Right cardiac atrium (tissue), 5 donors: ENCODE data around the gene PPIL4. TPM values are rescaled to one million over a fixed set of nuclear protein-coding genes. Genes with fewer than 3 reads are reported as not detected.

Source experiments
- ATAC-seq, 2 donors: fragments of 200-7000 bp; cut with Tn5 transposase; one replicate each; pipeline versions ENCODE4 v1.8.0 to v1.9.1; 2020; ENCODE audit warnings: moderate library complexity in 2 of 2, mild to moderate bottlenecking in 1 of 2
- DNase-seq, 3 donors: peaks; one replicate each; pipeline ENCODE4 v3.0.0-alpha.2; 2020
- H3K27ac ChIP-seq: one replicate; pipeline ENCODE4 v1.5.1; 2013; ENCODE audit warnings: mild to moderate bottlenecking, low read length, control low read depth, moderate library complexity
- H3K27me3 ChIP-seq: one replicate; pipeline ENCODE4 v1.6.1; 2013; ENCODE audit not compliant: control insufficient read depth, insufficient read depth
- H3K4me1 ChIP-seq: one replicate; pipeline ENCODE4 v1.6.1; 2013; ENCODE audit warnings: low read length; ENCODE audit not compliant: control insufficient read depth, insufficient read depth
- H3K4me3 ChIP-seq: one replicate; pipeline ENCODE4 v1.5.1; 2013; ENCODE audit warnings: low read length, control low read depth
- H3K9me3 ChIP-seq: one replicate; pipeline ENCODE4 v1.6.1; 2013; ENCODE audit warnings: low read length; ENCODE audit not compliant: control insufficient read depth
- WGBS: extraction: QIAGEN DNeasy Blood & Tissue Kit; methylation state at CpG from one replicate; pipeline ENCODE4 v1.1.7; 2013; 5-methylcytosine and 5-hydroxymethylcytosine counted together
- intact Hi-C, 4 donors: fragments of 100-400 bp; cut with DNase I; formaldehyde crosslinking; loops; one replicate each; pipeline versions ENCODE4 v1.11.0 to v1.14.0; 2022 to 2023
- polyA plus RNA-seq: library from polyadenylated mRNA; stranded (reverse); fragments of 200-250 nt; gene quantifications from one replicate; pipeline ENCODE4 v1.2.3, GENCODE V29; 2013
- total RNA-seq, 4 donors: library from RNA; stranded (reverse); fragmentation: NEBNext Ultra II Directional; extraction: Animal tissue kit (Norgen Biotek cat#: 25700); gene quantifications; one replicate each; pipeline ENCODE4 v1.2.1, GENCODE V29; 2021
- donor health status: healthy with polysubstance abuse.
- donor health status: DM: no; HTN: yes; CAD: no.
- donor health status: DM: no; HTN: no; CAD: no.
- donor health status: DM: no; HTN: yes; CAD: no; lungs with severe emphysema.
- donor health status: DM: yes; HTN: yes; CAD: no.

The PPIL4 gene
- total and polyA plus RNA-seq, 5 donors = 19.8 to 23.6 (median 20.6) TPM

DNA sequence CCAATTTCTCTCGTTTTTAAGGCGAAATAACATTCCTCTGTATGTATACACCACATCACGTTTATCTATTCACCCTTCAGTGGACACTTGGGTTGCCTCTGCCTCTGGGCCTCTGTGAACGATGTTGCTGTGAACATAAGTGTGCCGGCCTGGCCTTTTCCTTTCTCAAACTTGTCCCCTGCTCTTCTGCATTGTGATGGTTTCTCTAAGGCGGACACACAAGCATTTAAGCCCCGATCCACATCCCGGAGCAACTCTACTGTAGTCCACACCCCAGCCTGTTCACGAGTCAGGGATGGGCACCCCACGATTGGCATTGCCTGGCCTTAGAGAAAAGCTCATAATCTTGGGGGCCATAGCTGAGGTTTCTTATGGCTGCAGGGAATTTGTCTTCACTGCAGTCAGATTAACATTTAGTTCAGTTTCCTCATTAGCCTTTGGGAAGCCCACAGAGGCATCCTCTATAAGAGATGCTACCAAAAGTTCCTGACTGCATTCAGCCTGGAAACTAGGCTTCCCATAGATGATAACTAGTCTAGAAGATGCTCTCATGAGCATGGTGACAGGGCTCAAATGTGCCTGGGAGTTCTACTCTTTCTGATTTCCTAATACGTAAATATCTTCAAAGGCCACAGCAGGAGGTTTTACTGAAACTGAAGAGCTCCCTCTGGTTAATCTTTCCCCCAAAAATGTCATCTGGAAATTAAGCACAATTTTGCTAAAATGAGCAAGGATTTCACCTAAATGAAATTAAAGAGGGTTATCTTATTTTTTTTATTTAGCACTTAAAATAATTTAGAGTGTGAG lies 61.8 kb downstream of the PPIL4 start:
- peak overlapping the region; percentile 47 for H3K27ac ChIP-seq
- peaks cover 5% of the 10 kb centered on the region for H3K4me1 ChIP-seq
- H3K4me3 ChIP-seq = no peak overlapping the region
- no peak for DNase-seq
- no peaks in the 10 kb centered on the region for H3K27me3 ChIP-seq
- 87% methylated on average over 11 of the region's 11 CpGs for WGBS
- no peak for ATAC-seq
- intact Hi-C loops = no loop called here
- H3K9me3 ChIP-seq = no peaks in the 10 kb centered on the region

DNA sequence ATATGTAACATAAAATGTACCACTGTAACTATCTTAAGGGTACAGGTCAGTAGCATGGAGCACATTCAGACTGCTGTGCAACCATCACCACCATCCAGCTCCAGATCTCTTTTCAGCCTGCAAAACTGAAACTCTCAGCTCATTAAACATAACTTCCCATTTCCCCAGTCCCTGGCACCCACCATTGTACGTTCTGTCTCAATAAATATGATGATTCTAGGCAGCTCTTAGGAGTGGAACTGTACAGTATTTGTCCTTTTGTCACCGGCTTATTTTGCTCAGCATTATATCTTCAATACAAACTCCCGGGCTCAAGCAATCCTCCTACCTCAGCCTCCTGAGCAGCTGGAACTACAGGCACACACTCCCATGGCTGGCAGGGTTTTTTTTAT lies 62.5 kb downstream of the PPIL4 start:
- WGBS = 76% methylated on average over 3 of the region's 3 CpGs
- ATAC-seq (peak in 1 of 2 donors; percentile 5), DNase-seq (no peak)
- Histone ChIP-seq H3K27ac (no peak overlapping the region), H3K9me3 (no peaks in the 10 kb centered on the region), H3K4me1 (peaks cover 5% of the 10 kb centered on the region), H3K27me3 (no peaks in the 10 kb centered on the region), H3K4me3 (no peak overlapping the region)
- intact Hi-C loops = no loop called here

DNA sequence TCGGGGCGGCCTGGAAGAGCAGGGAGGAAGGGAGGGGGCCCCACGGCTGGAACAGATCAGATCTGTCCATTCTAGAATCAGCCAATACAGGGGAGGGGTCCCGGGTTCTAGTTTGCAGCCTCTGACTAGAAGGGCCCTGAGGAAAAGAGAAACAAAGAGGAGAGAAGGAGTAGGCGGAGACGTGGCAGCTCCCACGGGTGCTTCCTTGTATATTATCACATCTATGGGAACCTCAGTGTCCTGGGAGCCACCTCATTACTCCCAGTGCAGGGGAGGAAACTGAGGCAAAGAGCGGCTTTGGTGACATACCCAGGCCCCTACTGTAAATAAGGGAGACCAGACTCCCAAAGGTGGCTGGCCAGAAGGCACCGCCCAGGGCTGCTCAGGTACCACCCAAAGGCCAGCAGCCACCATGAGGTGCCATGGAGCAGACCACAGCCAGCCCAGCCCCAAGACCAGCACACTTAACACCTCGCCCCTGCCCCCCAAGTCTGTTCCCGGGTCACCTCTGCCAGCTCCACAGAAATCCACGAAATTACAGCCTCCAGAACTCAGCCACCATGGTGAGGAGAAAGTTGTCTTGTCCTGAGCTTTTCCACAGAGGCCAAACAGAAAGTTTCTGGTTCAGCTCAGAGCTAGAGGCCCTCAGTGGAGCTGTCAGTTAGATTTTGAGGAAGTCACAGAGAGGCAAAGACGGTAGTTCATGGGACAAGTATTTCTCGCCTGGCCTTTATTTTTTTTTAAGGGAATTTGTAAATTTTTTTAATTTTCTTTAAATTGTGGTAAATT lies 63.1 kb downstream of the PPIL4 start:
- Histone ChIP-seq H3K9me3 (no peaks in the 10 kb centered on the region), H3K27ac (peak overlapping the region; percentile 89), H3K4me1 (peaks cover 5% of the 10 kb centered on the region), H3K4me3 (peak overlapping the region; percentile 55), H3K27me3 (no peaks in the 10 kb centered on the region)
- no peak for DNase-seq
- intact Hi-C loops = no loop called here
- ATAC-seq = peak; percentile 3 to 9
- WGBS = 59% methylated on average over 14 of the region's 14 CpGs

DNA sequence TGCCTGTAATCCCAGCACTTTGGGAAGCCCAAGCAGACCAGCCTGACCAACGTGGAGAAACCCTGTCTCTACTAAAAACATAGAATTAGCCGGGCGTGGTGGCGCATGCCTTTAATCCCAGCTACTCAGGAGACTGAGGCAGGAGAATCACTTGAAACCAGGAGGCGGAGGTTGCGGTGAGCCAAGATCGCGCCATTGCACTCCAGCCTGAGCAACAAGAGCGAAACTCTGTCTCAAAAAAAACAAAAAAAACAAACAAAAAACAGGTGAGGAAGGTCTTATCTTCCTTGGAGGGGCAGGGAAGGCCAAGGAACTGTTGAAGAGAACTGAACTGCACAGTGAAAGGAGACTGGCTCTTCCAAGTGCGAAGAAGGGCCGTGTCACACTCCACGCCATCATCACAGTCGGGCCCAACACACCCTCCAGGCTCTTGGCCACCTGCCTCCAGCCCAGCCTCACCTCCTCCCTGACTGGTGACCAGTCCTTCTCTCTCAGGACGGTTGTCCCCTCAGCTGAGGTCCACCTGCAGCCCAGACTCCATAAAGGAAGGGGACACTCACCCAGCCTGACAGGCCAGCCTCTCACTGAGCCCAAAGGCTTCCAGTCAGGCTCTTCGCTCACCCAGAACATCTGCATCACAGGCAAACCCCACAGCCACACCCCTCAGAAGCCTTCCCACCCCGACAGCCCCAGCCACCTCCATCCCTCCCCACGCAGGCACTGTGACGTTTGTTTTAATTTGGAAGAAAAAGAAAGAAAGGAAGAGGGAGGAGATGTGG lies 65.2 kb downstream of the PPIL4 start:
- intact Hi-C loops = no loop called here
- 90% methylated on average over 18 of the region's 18 CpGs for WGBS
- H3K4me3 ChIP-seq = no peak overlapping the region
- H3K4me1 ChIP-seq = peaks cover 5% of the 10 kb centered on the region
- H3K27ac ChIP-seq = no peak overlapping the region
- no peak for ATAC-seq
- DNase-seq = no peak
- no peaks in the 10 kb centered on the region for H3K27me3 ChIP-seq
- no peaks in the 10 kb centered on the region for H3K9me3 ChIP-seq

DNA sequence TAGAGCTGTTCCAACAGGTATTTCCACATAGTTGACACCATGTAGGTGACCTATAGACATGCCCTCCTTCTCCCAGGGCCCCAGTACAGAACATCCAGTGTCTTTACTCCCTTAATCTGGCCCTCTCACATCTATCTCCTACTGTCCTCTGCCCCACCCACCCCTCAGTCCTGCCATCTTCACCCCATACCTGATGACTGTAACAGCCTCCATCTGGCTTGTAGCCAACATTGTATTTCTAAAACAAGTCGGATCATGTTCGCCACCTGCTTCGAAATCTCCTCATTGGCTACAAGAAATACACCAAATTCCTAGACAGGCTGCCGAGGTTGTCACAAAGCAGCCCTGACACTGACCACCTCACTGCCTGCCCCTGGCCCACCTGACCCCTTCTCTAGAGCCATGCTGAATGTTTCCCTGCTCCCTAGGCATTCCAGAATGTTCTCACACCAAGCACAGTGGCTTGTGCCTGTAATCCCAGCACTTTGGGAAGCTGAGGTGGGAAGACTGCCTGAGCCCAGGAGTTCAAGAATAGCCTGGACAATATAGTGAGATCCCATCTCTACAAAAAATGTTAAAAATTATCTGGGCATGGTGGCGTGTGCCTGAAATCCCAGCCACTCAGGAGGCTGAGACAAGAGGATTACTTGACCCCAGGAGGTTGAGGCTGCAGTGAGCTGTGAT lies 67.1 kb downstream of the PPIL4 start:
- Histone ChIP-seq H3K27ac (no peak overlapping the region), H3K27me3 (no peaks in the 10 kb centered on the region), H3K4me1 (peaks cover 2% of the 10 kb centered on the region), H3K9me3 (no peaks in the 10 kb centered on the region), H3K4me3 (no peak overlapping the region)
- DNase-seq = no peak
- intact Hi-C loops = no loop called here
- ATAC-seq = no peak
- WGBS = 93% methylated on average over 5 of the region's 5 CpGs

DNA sequence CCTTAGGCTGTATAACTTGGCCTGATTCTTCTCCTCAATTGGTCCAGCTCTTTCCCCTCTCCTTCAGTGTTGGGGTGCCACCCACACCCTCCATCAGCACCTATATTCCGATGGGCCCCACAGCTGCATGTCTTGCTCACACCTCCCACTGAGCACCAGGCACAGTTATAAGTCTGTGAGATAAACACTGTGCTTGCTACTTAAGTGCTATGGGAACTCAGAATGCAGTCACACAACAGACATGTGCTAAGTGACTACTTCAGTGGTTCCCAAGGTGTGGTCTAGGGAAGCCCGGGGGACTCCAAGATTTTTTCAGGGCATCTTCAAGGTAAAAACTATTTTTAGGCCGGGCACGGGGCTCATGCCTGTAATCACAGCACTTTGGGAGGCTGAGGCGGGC lies 68.3 kb downstream of the PPIL4 start:
- peak in 1 of 2 donors; percentile 4 for ATAC-seq

DNA sequence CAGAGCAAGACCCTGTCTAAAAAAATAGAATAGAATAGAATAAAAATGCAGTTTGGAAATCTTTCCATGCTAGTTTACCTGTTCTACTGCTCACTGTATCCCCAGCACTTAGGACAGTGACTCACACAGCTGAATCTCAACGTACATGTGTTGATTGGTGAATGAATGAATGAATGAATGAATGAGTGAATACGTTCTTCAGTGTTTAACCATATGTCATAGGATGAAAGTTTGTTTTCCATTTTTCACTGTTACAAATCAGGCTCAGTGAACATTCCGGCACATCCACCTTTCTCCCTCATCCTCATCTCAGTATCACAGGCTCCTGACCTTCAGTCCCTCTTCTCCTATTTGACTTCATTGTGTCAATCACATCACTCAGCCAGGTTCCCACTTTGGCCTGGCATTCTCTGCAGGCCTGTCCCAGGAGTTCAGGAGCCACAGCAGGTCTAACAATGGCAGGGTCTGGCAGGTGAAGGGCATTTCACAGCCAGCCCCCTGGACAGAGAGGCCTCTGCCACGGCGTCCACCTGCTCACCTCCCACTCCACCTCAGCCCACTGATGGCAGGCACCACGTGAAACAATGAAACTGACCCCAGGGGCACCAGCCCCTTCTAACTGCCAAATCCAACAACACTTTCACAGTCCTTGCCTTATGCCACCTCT lies 68.9 kb downstream of the PPIL4 start:
- no peaks in the 10 kb centered on the region for H3K9me3 ChIP-seq
- ATAC-seq (no peak), DNase-seq (no peak)
- H3K27me3 ChIP-seq = no peaks in the 10 kb centered on the region
- H3K4me1 ChIP-seq = no peaks in the 10 kb centered on the region
- H3K4me3 ChIP-seq = no peak overlapping the region
- no peak overlapping the region for H3K27ac ChIP-seq
- intact Hi-C loops = no loop called here
- 67% methylated on average over 6 of the region's 6 CpGs for WGBS

More for the DNA sequence above, 68.3 kb downstream of the PPIL4 start:
- no peak overlapping the region for H3K4me3 ChIP-seq
- intact Hi-C loops = no loop called here
- no peak overlapping the region for H3K27ac ChIP-seq
- H3K27me3 ChIP-seq = no peaks in the 10 kb centered on the region
- no peaks in the 10 kb centered on the region for H3K9me3 ChIP-seq
- no peaks in the 10 kb centered on the region for H3K4me1 ChIP-seq
- WGBS = 82% methylated on average over 5 of the region's 5 CpGs
- DNase-seq = no peak

DNA sequence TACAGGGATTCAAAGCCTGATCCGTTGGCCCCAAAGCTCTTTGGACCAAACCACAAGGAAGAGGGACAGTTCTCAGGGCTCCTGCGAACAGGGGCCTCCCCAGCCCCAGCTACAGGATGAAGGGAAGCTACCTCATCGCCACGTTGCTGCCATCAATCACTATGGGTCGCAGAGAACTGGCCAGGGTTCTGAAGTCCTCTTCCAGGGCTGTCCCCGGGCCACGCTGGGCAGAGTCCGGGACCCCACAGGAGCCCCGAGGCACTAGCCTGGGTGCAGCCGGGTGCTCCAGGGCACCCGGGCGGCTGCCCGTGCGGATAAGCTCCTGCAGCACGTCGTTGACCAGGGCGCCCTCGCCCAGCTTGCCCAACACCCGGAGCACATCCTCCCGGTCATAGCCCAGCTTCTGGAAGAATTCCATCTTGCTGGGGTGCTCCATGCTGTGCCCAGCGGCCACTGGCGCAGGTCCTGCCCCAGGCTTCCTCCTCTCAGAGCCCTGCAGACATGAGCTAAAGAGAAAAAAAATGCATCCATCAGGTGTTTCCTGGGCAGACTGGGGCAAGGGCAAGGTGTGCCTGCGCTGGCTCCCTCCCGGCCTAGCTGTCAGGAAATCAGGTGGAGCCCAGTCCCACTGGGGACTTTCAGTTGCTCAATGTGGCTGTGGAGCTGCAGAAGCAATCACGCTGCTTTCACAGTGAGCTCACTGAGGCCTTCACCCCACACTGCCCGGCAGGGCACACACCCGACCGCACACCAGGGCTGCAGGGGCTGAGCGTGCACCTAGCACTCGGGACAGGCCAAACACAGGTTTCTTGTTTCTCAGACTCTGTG lies 71.5 kb downstream of the PPIL4 start:
- ATAC-seq = peak in 1 of 2 donors; percentile 17
- Histone ChIP-seq H3K4me3 (no peak overlapping the region), H3K27ac (no peak overlapping the region), H3K4me1 (no peaks in the 10 kb centered on the region), H3K9me3 (no peaks in the 10 kb centered on the region), H3K27me3 (no peaks in the 10 kb centered on the region)
- intact Hi-C loops = no loop called here
- WGBS = 87% methylated on average over 30 of the region's 30 CpGs
- no peak for DNase-seq

DNA sequence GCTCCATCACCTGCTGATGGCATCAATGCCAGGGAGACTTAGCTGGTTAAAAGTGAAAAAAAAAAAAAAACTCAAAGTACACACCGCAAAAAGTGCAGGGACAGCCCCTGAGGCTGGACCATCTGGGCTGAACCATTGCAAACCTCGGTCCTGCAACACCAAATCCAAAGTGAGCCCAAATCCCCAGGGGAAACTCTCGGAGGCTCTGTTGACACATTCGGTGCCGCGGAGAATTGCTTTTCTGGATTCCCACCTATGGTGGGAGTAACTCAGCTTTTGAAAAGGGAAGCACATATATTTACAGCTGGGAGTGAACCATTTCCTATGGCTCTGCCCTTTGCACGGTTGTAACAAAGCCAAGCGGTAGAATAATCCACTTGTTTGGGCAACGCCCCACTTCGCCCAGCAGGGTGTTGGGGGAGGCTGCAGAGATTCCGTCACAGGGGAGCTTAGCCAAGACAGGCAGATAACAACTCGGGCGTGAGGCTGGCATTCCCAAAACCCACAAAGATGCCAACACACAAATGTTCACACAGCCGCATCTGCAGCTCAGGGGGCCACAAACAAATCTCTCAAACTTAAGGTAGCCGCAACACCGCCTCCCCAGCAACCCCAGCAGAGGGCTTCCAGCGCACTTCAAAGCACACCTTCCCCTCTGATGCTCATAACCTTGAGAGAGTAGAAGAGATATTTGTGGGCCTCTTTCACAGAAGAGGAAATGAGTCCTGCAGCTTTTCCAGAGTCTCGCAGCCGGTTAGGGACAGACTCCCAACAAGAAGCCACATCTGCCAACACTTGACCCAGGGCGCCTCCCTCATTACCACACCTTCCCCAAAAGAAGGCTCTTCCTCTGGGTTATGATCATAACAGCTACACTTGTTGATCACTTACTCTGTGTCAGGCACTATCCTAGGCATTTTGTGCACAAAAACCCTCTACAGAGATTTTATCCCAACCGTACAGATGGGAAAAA lies 72.5 kb downstream of the PPIL4 start:
- H3K27ac ChIP-seq = no peak overlapping the region
- WGBS = 49% methylated on average over 21 of the region's 21 CpGs
- ATAC-seq (peak; percentile 77 to 86), DNase-seq (peak; percentile 45 to 69 (median 68))
- H3K27me3 ChIP-seq = no peaks in the 10 kb centered on the region
- H3K4me1 ChIP-seq = no peaks in the 10 kb centered on the region
- intact Hi-C loops = no loop called here
- H3K9me3 ChIP-seq = no peaks in the 10 kb centered on the region
- no peak overlapping the region for H3K4me3 ChIP-seq
